Mammary epithelial cell (primary cell): Measurements from ENCODE around the gene TAF13.

Source experiments
- EZH2 ChIP-seq: IDR thresholded peaks from 2 replicates; pipeline ENCODE4 v1.6.1; 2012; ENCODE audit warnings: low read length, inconsistent platforms, borderline replicate concordance
- TF ChIP-seq, protein P1 (sequence below), 2 donors: IDR thresholded peaks in 1 of 2; conservative IDR thresholded peaks in 1 of 2; 2 replicates each; pipeline ENCODE4 v1.5.1; 2011 to 2012; ENCODE audit warnings: inconsistent platforms in 2 of 2, low read length in 2 of 2, mild to moderate bottlenecking in 2 of 2, control low read depth in 1 of 2, low read depth in 1 of 2; ENCODE audit not compliant: insufficient read depth in 1 of 2; ENCODE audit errors: extremely low read depth in 1 of 2

DNA sequence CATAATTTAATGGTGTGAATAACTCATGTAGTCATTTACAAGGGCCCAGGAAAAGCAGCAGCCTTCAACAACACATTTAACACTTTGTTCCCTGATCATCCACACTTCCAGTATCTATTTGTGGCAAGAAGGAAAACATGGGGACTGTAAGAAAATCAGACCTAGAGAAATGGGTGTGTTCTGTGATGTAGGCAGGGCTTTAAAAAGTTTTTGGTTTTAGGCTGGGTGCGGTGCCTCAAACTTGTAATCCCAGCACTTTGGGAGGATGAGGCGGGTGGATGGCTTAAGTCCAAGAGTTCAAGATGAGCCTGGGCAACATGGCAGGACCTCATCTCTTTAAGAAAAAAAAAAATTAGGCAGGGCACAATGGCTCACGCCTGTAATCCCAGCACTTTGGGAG, 19.7 kb downstream of the TAF13 start:
- TF ChIP-seq, protein P1, sequence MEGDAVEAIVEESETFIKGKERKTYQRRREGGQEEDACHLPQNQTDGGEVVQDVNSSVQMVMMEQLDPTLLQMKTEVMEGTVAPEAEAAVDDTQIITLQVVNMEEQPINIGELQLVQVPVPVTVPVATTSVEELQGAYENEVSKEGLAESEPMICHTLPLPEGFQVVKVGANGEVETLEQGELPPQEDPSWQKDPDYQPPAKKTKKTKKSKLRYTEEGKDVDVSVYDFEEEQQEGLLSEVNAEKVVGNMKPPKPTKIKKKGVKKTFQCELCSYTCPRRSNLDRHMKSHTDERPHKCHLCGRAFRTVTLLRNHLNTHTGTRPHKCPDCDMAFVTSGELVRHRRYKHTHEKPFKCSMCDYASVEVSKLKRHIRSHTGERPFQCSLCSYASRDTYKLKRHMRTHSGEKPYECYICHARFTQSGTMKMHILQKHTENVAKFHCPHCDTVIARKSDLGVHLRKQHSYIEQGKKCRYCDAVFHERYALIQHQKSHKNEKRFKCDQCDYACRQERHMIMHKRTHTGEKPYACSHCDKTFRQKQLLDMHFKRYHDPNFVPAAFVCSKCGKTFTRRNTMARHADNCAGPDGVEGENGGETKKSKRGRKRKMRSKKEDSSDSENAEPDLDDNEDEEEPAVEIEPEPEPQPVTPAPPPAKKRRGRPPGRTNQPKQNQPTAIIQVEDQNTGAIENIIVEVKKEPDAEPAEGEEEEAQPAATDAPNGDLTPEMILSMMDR (conservative IDR thresholded peaks at IDR 0.05 in 1 of 2, IDR thresholded peaks at IDR 0.05 in 1 of 2; ENCODE audit: extremely low read depth in 1 of 2, insufficient read depth in 1 of 2, low read depth in 1 of 2, low read length in 2 of 2) = no peak
- TF ChIP-seq EZH2 = no peak
